Erythroblast (primary cell): Measurements from ENCODE around the gene RNF11.

ENCODE experiments used
- GATA1 ChIP-seq: IDR thresholded peaks from 2 replicates; pipeline ENCODE4 v1.6.1; 2011; ENCODE audit warnings: low read depth, mild to moderate bottlenecking, control low read depth, low read length, moderate library complexity
- POLR2A ChIP-seq: IDR thresholded peaks from 2 replicates; pipeline ENCODE4 v1.6.1; 2011; ENCODE audit warnings: mild to moderate bottlenecking, low read length

DNA sequence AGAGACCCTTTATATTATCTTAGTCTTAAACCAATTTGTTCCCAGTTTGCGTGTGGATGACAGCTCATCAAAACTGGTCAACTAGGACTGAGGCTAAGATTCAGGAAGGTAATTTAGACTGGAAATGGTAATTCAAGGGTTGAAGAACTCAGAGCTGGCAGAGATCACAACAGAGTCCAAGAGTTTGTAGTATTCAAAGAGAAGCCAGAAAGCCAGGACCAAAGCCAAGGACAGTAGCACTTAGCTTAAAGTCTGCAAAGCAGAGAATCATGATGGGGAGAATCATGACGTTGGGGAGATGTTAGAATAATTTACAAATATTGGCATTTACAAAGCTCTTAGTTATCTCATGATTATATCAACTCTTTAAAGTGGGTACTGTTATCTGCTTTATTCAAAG, 32.6 kb downstream of the RNF11 start:
- no peak for TF ChIP-seq POLR2A
- TF ChIP-seq GATA1 = no peak
